GM12878 (cell line): ENCODE data around the gene PAQR8. TPM values are rescaled to one million over a fixed set of nuclear protein-coding genes. Genes with fewer than 3 reads are reported as not detected.

ENCODE experiments used
- ATAC-seq: fragments of 200-7000 bp; cut with Tn5 transposase; 3 replicates; pipeline ENCODE4 v1.9.1; 2020; ENCODE audit warnings: mild to moderate bottlenecking, moderate library complexity
- BruUV-seq: library from RNA; stranded (reverse); fragments of 400-500 nt; replicated peaks from 2 replicates; lab custom pipeline; 2021; lab: Mats Ljungman, UMichigan
- CTCF ChIA-PET: fragments of 300-600 bp; sonication (Branson Sonifier 250); formaldehyde crosslinking; extraction: SDS; loops from one replicate; lab custom pipeline; 2021; ENCODE audit warnings: inconsistent platforms; lab: Yijun Ruan, JAX
- POLR2A ChIA-PET: fragments of 350-600 bp; formaldehyde crosslinking; extraction: SDS; loops from one replicate; lab custom pipeline; 2021; ENCODE audit warnings: inconsistent platforms; lab: Charles Lee
- RAD21 ChIA-PET: fragments of 300-600 bp; sonication (Branson Sonifier 250); formaldehyde crosslinking; loops from one replicate; lab custom pipeline; 2023; ENCODE audit warnings: antibody characterized with exemption; ENCODE audit not compliant: unreplicated experiment; lab: Charles Lee
- SMC1A ChIA-PET: fragments of 300-600 bp; sonication (Branson Sonifier 250); formaldehyde crosslinking; loops from one replicate; lab custom pipeline; 2023; ENCODE audit not compliant: unreplicated experiment, uncharacterized antibody; lab: Charles Lee
- DNase-seq: peaks from one replicate; pipeline ENCODE4 v3.0.0-alpha.2; 2011; ENCODE audit warnings: low read depth, low spot score
- FAIRE-seq: peaks from 3 replicates; lab custom pipeline; 2011; peaks lifted over from hg19 to GRCh38; lab: Jason Lieb, UNC
- H2AFZ ChIP-seq: 2 replicates; pipeline ENCODE4 v1.6.0; 2011; ENCODE audit warnings: low read depth, low read length, control low read depth; ENCODE audit not compliant: control insufficient read depth
- H3K27ac ChIP-seq: 2 replicates; pipeline ENCODE4 v1.5.1; 2011; ENCODE audit warnings: control low read depth; ENCODE audit not compliant: control insufficient read depth, insufficient read depth
- H3K27me3 ChIP-seq, 2 experiments: replicated peaks in 1 of 2; 2 replicates each; pipeline versions ENCODE4 v1.6.0 to v1.6.1; 2011; ENCODE audit warnings: low read length in 1 of 2; ENCODE audit not compliant: control insufficient read depth in 2 of 2, insufficient read depth in 2 of 2
- H3K36me3 ChIP-seq, 2 experiments: 2 replicates each; pipeline ENCODE4 v1.5.1; 2011; ENCODE audit warnings: low read length in 1 of 2; ENCODE audit not compliant: control insufficient read depth in 2 of 2, insufficient read depth in 2 of 2
- H3K4me1 ChIP-seq: 2 replicates; pipeline ENCODE4 v1.6.1; 2011; ENCODE audit warnings: mild to moderate bottlenecking, low read length, moderate library complexity, mixed read lengths; ENCODE audit not compliant: control insufficient read depth, insufficient read depth
- H3K4me2 ChIP-seq: 2 replicates; pipeline ENCODE4 v1.6.0; 2011; ENCODE audit warnings: control low read depth; ENCODE audit not compliant: control insufficient read depth, insufficient read depth
- H3K4me3 ChIP-seq: fragments of 200-600 bp; sonication (generic); 2 replicates; pipeline ENCODE4 v1.5.1; 2016
- H3K79me2 ChIP-seq: 2 replicates; pipeline ENCODE4 v1.6.0; 2011; ENCODE audit warnings: low read length; ENCODE audit not compliant: control insufficient read depth, insufficient read depth
- H3K9ac ChIP-seq: 2 replicates; pipeline ENCODE4 v1.8.0; 2011; ENCODE audit warnings: low read length, control low read depth, mixed read lengths; ENCODE audit not compliant: control insufficient read depth, insufficient read depth
- H3K9me3 ChIP-seq: replicated peaks from 3 replicates; pipeline ENCODE4 v1.5.1; 2011; ENCODE audit warnings: mild to moderate bottlenecking, low read length; ENCODE audit not compliant: control insufficient read depth, insufficient read depth
- H4K20me1 ChIP-seq: 2 replicates; pipeline ENCODE4 v1.6.0; 2011; ENCODE audit not compliant: control insufficient read depth, insufficient read depth
- ATF7 ChIP-seq: fragments of 450-650 bp; IDR thresholded peaks from 2 replicates; pipeline ENCODE4 v1.6.1; 2016; ENCODE audit warnings: low read depth, mild to moderate bottlenecking
- BRCA1 ChIP-seq: IDR thresholded peaks from 2 replicates; pipeline ENCODE4 v1.6.1; 2011; ENCODE audit warnings: low read depth, low read length, improper control_type of control experiment
- DPF2 ChIP-seq: fragments of 450-650 bp; IDR thresholded peaks from 2 replicates; pipeline ENCODE4 v1.6.1; 2017; ENCODE audit warnings: mild to moderate bottlenecking
- FOXM1 ChIP-seq: IDR thresholded peaks from 2 replicates; pipeline ENCODE4 v1.6.1; 2012; ENCODE audit warnings: low read depth, mild to moderate bottlenecking, inconsistent platforms, low read length, moderate library complexity
- GATAD2B ChIP-seq: fragments of 450-650 bp; conservative IDR thresholded peaks from 2 replicates; pipeline ENCODE4 v1.6.1; 2017; ENCODE audit warnings: low read depth, mild to moderate bottlenecking, moderate library complexity
- KAT2A ChIP-seq: conservative IDR thresholded peaks from 2 replicates; pipeline ENCODE4 v1.6.1; 2011; ENCODE audit warnings: low read depth, low read length; ENCODE audit not compliant: control insufficient read depth
- RUNX3 ChIP-seq: IDR thresholded peaks from 2 replicates; pipeline ENCODE4 v1.6.1; 2012; ENCODE audit warnings: low read length, inconsistent platforms
- SIX5 ChIP-seq: IDR thresholded peaks from 2 replicates; pipeline ENCODE4 v1.6.1; 2011; ENCODE audit warnings: mild to moderate bottlenecking, low read depth, low read length, moderate library complexity; ENCODE audit not compliant: severe bottlenecking
- SMAD5 ChIP-seq: IDR thresholded peaks from 2 replicates; pipeline ENCODE4 v1.6.1; 2016; ENCODE audit warnings: antibody characterized with exemption, low read depth
- STAT1 ChIP-seq: fragments of 450-650 bp; conservative IDR thresholded peaks from 2 replicates; pipeline ENCODE4 v1.6.1; 2014; ENCODE audit warnings: antibody characterized with exemption, mild to moderate bottlenecking
- YY1 ChIP-seq: IDR thresholded peaks from 2 replicates; pipeline ENCODE4 v1.6.1; 2011; ENCODE audit warnings: low read depth, mild to moderate bottlenecking, low read length
- ZNF274 ChIP-seq: IDR thresholded peaks from one replicate; pipeline ENCODE4 v1.8.0; 2011; ENCODE audit not compliant: insufficient read length, insufficient read depth
- ZZZ3 ChIP-seq: IDR thresholded peaks from 2 replicates; pipeline ENCODE4 v1.6.1; 2011; ENCODE audit warnings: low read depth; ENCODE audit not compliant: control insufficient read depth, insufficient read length
- WGBS: methylation state at CpG from one replicate; pipeline ENCODE4 v1.1.6; 2016; ENCODE audit warnings: low lambda C conversion rate; ENCODE audit not compliant: insufficient replicate concordance, insufficient coverage; ENCODE audit errors: missing lambda C conversion rate; 5-methylcytosine and 5-hydroxymethylcytosine counted together
- in situ Hi-C: fragments of 300-500 bp; cut with MboI; formaldehyde crosslinking; loops from 9 replicates; pipeline ENCODE4 v1.14.3; 2018; ENCODE audit warnings: mixed read lengths
- intact Hi-C: fragments of 100-400 bp; cut with micrococcal nuclease; formaldehyde crosslinking; loops from one replicate; pipeline ENCODE4 v1.14.2; 2022; ENCODE audit not compliant: unreplicated experiment
- polyA plus RNA-seq, 11 experiments: library from polyadenylated mRNA; depleted of rRNA in 4 of 11; unstranded in 6 of 11; stranded (reverse) in 5 of 11; fragments of >200 nt; fragmentation: Nextera tagmentation in 4 of 11; fragmentation: Illumina TruSeq in 1 of 11; extraction: Ambion mirVana in 4 of 11; extraction: Trizol in 1 of 11; gene quantifications; 1 replicate in 1 of 11; 2 replicates in 10 of 11; pipeline versions ENCODE4 v1.2.1 to v1.2.3, GENCODE V29; 2011 to 2016; ENCODE audit warnings: inconsistent platforms in 2 of 11, missing spikeins in 2 of 11, low read depth in 1 of 11
- total RNA-seq, 4 experiments: library from RNA; depleted of rRNA in 3 of 4; stranded (reverse); fragments of >200 nt in 3 of 4; fragmentation: Illumina TruSeq in 1 of 4; extraction: Trizol in 1 of 4; gene quantifications; 2 replicates each; pipeline versions ENCODE4 v1.2.1 to v1.2.3, GENCODE V29; 2013 to 2021
- TF ChIP-seq, protein P1 (sequence below): fragments of 450-650 bp; IDR thresholded peaks from 2 replicates; pipeline ENCODE4 v1.6.1; 2018; ENCODE audit warnings: borderline replicate concordance, mild to moderate bottlenecking; ENCODE audit not compliant: partially characterized antibody
- TF ChIP-seq, protein P2 (sequence below): IDR thresholded peaks from 2 replicates; pipeline ENCODE4 v1.6.1; 2012; ENCODE audit warnings: low read depth, low read length, improper control_type of control experiment
- TF ChIP-seq, protein P3 (sequence below): fragments of 450-650 bp; formaldehyde crosslinking; IDR thresholded peaks from 2 replicates; pipeline ENCODE4 v1.5.0; 2022; ENCODE audit warnings: mild to moderate bottlenecking, missing genetic modification characterization

PAQR8 gene
- total and polyA plus RNA-seq, 10 of the 15 experiments (the other 5 are each of a cell fraction or from before 2014, with no cell fraction given), result 3.9 to 22.4 (median 14.6) TPM

DNA sequence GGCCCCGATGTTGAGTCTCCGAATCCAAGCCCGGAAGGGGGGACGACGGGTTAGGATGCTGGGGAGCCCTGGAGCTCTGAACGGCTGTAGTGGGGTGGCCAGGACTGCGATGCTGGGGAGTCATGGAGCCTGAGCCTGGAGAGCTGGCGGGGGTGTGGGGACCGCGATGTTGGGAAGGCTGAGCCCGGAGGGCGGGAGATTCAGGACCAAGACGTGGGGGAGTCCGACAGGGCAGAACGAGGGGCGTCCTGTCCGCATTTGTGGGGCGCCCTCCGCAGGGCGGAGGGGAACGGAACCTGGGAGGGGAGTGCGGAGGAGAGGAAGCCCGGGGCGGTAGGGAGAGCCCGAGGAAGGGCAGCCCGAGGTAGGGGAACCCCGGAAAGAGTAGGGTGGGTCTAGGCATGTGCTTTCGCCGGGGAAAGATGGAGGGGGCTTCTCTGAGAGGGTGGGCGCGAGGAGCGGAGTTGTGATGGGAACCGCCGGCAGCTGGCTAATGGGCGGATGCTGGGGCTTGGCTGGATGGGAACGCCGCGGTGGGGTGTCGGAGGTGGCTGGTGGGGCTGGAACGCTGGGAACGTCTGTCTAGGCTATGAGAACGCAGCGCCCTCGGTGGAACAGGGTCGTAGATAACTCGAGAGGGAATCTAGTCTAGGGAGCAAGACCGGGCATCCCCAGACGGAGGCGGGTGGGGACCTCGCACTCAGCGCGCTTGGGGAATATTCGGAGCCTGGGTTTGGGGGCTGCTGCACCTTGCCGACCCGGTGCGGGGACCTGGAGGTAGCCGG is 684 bp downstream of the PAQR8 start:
- ChIA-PET RAD21 (interaction anchor here (0.7 to 8.3 kb wide), 25 partner anchors 10 to 365 kb away, joined by 3 to 125 read pairs (median 7); partner anchors contain the start of gene MCM3), CTCF (interaction anchor here (0.7 to 8.8 kb wide), 19 partner anchors 9 to 86 kb away, joined by 3 to 110 read pairs (median 6); partner anchors contain the start of gene MCM3), POLR2A (interaction anchor here (0.6 to 7.6 kb wide), 21 partner anchors 8 to 233 kb away, joined by 3 to 79 read pairs (median 4); partner anchors contain the start of gene MCM3), SMC1A (interaction anchor here (0.7 to 8.3 kb wide), 18 partner anchors 11 to 80 kb away, joined by 3 to 112 read pairs (median 6); partner anchors contain the start of gene MCM3)
- H4K20me1 ChIP-seq, result no peaks in the 10 kb centered on the region
- H3K36me3 ChIP-seq, result 0 out of 4 replicates have a peak, but pooled peaks cover 0 to 3% of the 10 kb centered on the region in 2 experiments
- H3K79me2 ChIP-seq, result peaks cover 37% of the 10 kb centered on the region
- FAIRE-seq, result no peak
- 1% methylated on average over 50 of the region's 57 CpGs for WGBS
- H3K27ac ChIP-seq, result peak overlapping the region; percentile 80
- in situ Hi-C loops (no loop called here), intact Hi-C loops (loop anchor here (1.0 to 2.0 kb wide), 3 partner anchors 36 to 78 kb away; partner anchors contain the start of gene MCM3)
- peak overlapping the region; percentile 89 for H3K4me2 ChIP-seq
- no peaks in the 10 kb centered on the region for H3K9me3 ChIP-seq
- peak overlapping the region; percentile 94 for H3K4me3 ChIP-seq
- H3K4me1 ChIP-seq, result peaks cover 20% of the 10 kb centered on the region
- no peaks in the 10 kb centered on the region for H3K27me3 ChIP-seq
- H3K9ac ChIP-seq, result peak overlapping the region; percentile 86
- BruUV-seq, result no TSS peak
- no peak for DNase-seq
- ATAC-seq, result peak; percentile 71
- H2AFZ ChIP-seq, result peak overlapping the region; percentile 73
- TF ChIP-seq BRCA1 (no peak), SIX5 (no peak), RUNX3 (peak; percentile 6; the same call in 1 of the 2 replicates), ATF7 (0 out of 2 replicates have a peak, but pooled peaks have one; percentile 25), FOXM1 (no peak), ZNF274 (no peak), DPF2 (no peak), KAT2A (no peak), YY1 (0 out of 2 replicates have a peak, but pooled peaks have one; percentile 1), ZZZ3 (no peak), GATAD2B (no peak), STAT1 (no peak), SMAD5 (no peak)
- TF ChIP-seq, protein P1, sequence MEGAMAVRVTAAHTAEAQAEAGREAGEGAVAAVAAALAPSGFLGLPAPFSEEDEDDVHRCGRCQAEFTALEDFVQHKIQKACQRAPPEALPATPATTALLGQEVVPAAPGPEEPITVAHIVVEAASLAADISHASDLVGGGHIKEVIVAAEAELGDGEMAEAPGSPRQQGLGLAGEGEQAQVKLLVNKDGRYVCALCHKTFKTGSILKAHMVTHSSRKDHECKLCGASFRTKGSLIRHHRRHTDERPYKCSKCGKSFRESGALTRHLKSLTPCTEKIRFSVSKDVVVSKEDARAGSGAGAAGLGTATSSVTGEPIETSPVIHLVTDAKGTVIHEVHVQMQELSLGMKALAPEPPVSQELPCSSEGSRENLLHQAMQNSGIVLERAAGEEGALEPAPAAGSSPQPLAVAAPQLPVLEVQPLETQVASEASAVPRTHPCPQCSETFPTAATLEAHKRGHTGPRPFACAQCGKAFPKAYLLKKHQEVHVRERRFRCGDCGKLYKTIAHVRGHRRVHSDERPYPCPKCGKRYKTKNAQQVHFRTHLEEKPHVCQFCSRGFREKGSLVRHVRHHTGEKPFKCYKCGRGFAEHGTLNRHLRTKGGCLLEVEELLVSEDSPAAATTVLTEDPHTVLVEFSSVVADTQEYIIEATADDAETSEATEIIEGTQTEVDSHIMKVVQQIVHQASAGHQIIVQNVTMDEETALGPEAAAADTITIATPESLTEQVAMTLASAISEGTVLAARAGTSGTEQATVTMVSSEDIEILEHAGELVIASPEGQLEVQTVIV, result peak; percentile 7
- TF ChIP-seq, protein P2, sequence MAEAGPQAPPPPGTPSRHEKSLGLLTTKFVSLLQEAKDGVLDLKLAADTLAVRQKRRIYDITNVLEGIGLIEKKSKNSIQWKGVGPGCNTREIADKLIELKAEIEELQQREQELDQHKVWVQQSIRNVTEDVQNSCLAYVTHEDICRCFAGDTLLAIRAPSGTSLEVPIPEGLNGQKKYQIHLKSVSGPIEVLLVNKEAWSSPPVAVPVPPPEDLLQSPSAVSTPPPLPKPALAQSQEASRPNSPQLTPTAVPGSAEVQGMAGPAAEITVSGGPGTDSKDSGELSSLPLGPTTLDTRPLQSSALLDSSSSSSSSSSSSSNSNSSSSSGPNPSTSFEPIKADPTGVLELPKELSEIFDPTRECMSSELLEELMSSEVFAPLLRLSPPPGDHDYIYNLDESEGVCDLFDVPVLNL, result no peak
- TF ChIP-seq, protein P3, sequence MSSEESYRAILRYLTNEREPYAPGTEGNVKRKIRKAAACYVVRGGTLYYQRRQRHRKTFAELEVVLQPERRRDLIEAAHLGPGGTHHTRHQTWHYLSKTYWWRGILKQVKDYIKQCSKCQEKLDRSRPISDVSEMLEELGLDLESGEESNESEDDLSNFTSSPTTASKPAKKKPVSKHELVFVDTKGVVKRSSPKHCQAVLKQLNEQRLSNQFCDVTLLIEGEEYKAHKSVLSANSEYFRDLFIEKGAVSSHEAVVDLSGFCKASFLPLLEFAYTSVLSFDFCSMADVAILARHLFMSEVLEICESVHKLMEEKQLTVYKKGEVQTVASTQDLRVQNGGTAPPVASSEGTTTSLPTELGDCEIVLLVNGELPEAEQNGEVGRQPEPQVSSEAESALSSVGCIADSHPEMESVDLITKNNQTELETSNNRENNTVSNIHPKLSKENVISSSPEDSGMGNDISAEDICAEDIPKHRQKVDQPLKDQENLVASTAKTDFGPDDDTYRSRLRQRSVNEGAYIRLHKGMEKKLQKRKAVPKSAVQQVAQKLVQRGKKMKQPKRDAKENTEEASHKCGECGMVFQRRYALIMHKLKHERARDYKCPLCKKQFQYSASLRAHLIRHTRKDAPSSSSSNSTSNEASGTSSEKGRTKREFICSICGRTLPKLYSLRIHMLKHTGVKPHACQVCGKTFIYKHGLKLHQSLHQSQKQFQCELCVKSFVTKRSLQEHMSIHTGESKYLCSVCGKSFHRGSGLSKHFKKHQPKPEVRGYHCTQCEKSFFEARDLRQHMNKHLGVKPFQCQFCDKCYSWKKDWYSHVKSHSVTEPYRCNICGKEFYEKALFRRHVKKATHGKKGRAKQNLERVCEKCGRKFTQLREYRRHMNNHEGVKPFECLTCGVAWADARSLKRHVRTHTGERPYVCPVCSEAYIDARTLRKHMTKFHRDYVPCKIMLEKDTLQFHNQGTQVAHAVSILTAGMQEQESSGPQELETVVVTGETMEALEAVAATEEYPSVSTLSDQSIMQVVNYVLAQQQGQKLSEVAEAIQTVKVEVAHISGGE (CRISPR knock-in tag), result no peak
